Karpas-422 (cell line): ENCODE data around the gene PDE3A. TPM values are rescaled to one million over a fixed set of nuclear protein-coding genes. Genes with fewer than 3 reads are reported as not detected.

Experiments
- DNase-seq: peaks from one replicate; pipeline ENCODE4 v3.0.0-alpha.2; 2015
- H2AFZ ChIP-seq: fragments of 200-600 bp; sonication (generic); 2 replicates; pipeline ENCODE4 v1.6.1; 2014; ENCODE audit warnings: antibody characterized with exemption, low read length, mixed read lengths
- H3K27ac ChIP-seq: fragments of 200-600 bp; sonication (generic); 2 replicates; pipeline ENCODE4 v1.5.1; 2014; ENCODE audit warnings: mild to moderate bottlenecking, low read length, moderate library complexity
- H3K27me3 ChIP-seq: fragments of 200-600 bp; sonication (generic); 2 replicates; pipeline ENCODE4 v1.6.1; 2014; ENCODE audit warnings: low read length, mixed read lengths
- H3K36me3 ChIP-seq: fragments of 200-600 bp; sonication (generic); 2 replicates; pipeline ENCODE4 v1.6.1; 2014; ENCODE audit warnings: low read length, mixed read lengths; ENCODE audit not compliant: insufficient read depth
- H3K4me1 ChIP-seq: fragments of 200-600 bp; sonication (generic); 2 replicates; pipeline ENCODE4 v1.6.1; 2014; ENCODE audit warnings: mild to moderate bottlenecking, low read length, mixed read lengths
- H3K4me2 ChIP-seq: fragments of 200-600 bp; sonication (generic); 2 replicates; pipeline ENCODE4 v1.6.1; 2014; ENCODE audit warnings: low read length, low read depth, mild to moderate bottlenecking; ENCODE audit not compliant: poor library complexity, severe bottlenecking
- H3K4me3 ChIP-seq: fragments of 200-600 bp; sonication (generic); 2 replicates; pipeline ENCODE4 v1.5.1; 2014; ENCODE audit warnings: mild to moderate bottlenecking, antibody characterized with exemption, low read length, mixed read lengths
- H3K79me2 ChIP-seq: fragments of 200-600 bp; sonication (generic); 2 replicates; pipeline ENCODE4 v1.6.1; 2014; ENCODE audit warnings: mild to moderate bottlenecking, low read length, mixed read lengths
- H3K9ac ChIP-seq: fragments of 200-600 bp; sonication (generic); 2 replicates; pipeline ENCODE4 v1.6.0; 2014; ENCODE audit warnings: low read length
- H3K9me2 ChIP-seq: fragments of 200-600 bp; sonication (generic), shearing (Covaris generic); replicated peaks from 2 replicates; pipeline ENCODE4 v1.6.0; 2014; ENCODE audit warnings: mild to moderate bottlenecking, low read length, moderate library complexity; ENCODE audit not compliant: insufficient read depth
- H3K9me3 ChIP-seq: fragments of 300-700, 200-600 bp; sonication (generic); 2 replicates; pipeline ENCODE4 v1.6.1; 2014; ENCODE audit warnings: low read length, mixed read lengths
- H4K20me1 ChIP-seq: fragments of 200-600 bp; sonication (generic); 2 replicates; pipeline ENCODE4 v1.6.1; 2014; ENCODE audit warnings: mild to moderate bottlenecking, antibody characterized with exemption, low read length, low read depth; ENCODE audit not compliant: insufficient read depth
- total RNA-seq: library from RNA; depleted of rRNA; stranded (reverse); fragments of >200 nt; shearing (Covaris generic); gene quantifications from 2 replicates; pipeline ENCODE4 v1.2.3, GENCODE V29; 2014; ENCODE audit warnings: low replicate concordance

PDE3A gene
- total RNA-seq, 1 experiment from 2014 or later: not detected

- H2AFZ ChIP-seq: no peak overlapping the region
- H3K9me3 ChIP-seq: no peaks in the 10 kb centered on the region
- no peak overlapping the region for H3K9ac ChIP-seq
- no peaks in the 10 kb centered on the region for H3K79me2 ChIP-seq
- H3K4me1 ChIP-seq: no peaks in the 10 kb centered on the region
- no peak overlapping the region for H3K4me3 ChIP-seq
- no peak overlapping the region for H3K27ac ChIP-seq
- no peak overlapping the region for H3K4me2 ChIP-seq
- H3K9me2 ChIP-seq: no peaks in the 10 kb centered on the region
- H4K20me1 ChIP-seq: no peaks in the 10 kb centered on the region
- no peaks in the 10 kb centered on the region for H3K36me3 ChIP-seq
- DNase-seq: no peak
- H3K27me3 ChIP-seq: no peaks in the 10 kb centered on the region
Measured at GRCh38 chr12:20493934-20494333, 125.6 kb downstream of the PDE3A start.

- no peak overlapping the region for H3K27ac ChIP-seq
- no peak overlapping the region for H2AFZ ChIP-seq
- H3K9me3 ChIP-seq: no peaks in the 10 kb centered on the region
- no peak for DNase-seq
- no peaks in the 10 kb centered on the region for H3K4me1 ChIP-seq
- no peak overlapping the region for H3K9ac ChIP-seq
- H3K4me2 ChIP-seq: no peak overlapping the region
- no peak overlapping the region for H3K4me3 ChIP-seq
- no peaks in the 10 kb centered on the region for H3K36me3 ChIP-seq
- no peaks in the 10 kb centered on the region for H4K20me1 ChIP-seq
- no peaks in the 10 kb centered on the region for H3K27me3 ChIP-seq
- H3K79me2 ChIP-seq: no peaks in the 10 kb centered on the region
- H3K9me2 ChIP-seq: no peaks in the 10 kb centered on the region
Measured at GRCh38 chr12:20494851-20495250, 126.5 kb downstream of the PDE3A start.

GRCh38 chr12:20495997-20496396 is 127.7 kb downstream of the PDE3A start:
- Histone ChIP-seq H3K9me3 (no peaks in the 10 kb centered on the region), H3K36me3 (no peaks in the 10 kb centered on the region), H3K9me2 (no peaks in the 10 kb centered on the region), H4K20me1 (no peaks in the 10 kb centered on the region), H3K4me2 (no peak overlapping the region), H3K27me3 (no peaks in the 10 kb centered on the region), H3K79me2 (no peaks in the 10 kb centered on the region), H2AFZ (no peak overlapping the region), H3K27ac (no peak overlapping the region), H3K4me1 (no peaks in the 10 kb centered on the region), H3K9ac (no peak overlapping the region), H3K4me3 (no peak overlapping the region)
- no peak for DNase-seq

GRCh38 chr12:20497707-20498106 is 129.4 kb downstream of the PDE3A start:
- no peaks in the 10 kb centered on the region for H4K20me1 ChIP-seq
- no peak overlapping the region for H3K27ac ChIP-seq
- H3K9ac ChIP-seq: no peak overlapping the region
- no peaks in the 10 kb centered on the region for H3K4me1 ChIP-seq
- no peaks in the 10 kb centered on the region for H3K9me3 ChIP-seq
- no peaks in the 10 kb centered on the region for H3K36me3 ChIP-seq
- DNase-seq: no peak
- no peaks in the 10 kb centered on the region for H3K27me3 ChIP-seq
- H3K79me2 ChIP-seq: no peaks in the 10 kb centered on the region
- no peak overlapping the region for H3K4me2 ChIP-seq
- H3K9me2 ChIP-seq: no peaks in the 10 kb centered on the region
- H3K4me3 ChIP-seq: no peak overlapping the region
- H2AFZ ChIP-seq: no peak overlapping the region

GRCh38 chr12:20501958-20502357 is 133.6 kb downstream of the PDE3A start:
- Histone ChIP-seq H3K36me3 (no peaks in the 10 kb centered on the region), H2AFZ (no peak overlapping the region), H3K4me2 (no peak overlapping the region), H3K4me1 (no peaks in the 10 kb centered on the region), H3K9me3 (no peaks in the 10 kb centered on the region), H3K4me3 (no peak overlapping the region), H4K20me1 (no peaks in the 10 kb centered on the region), H3K9me2 (no peaks in the 10 kb centered on the region), H3K27ac (no peak overlapping the region), H3K9ac (no peak overlapping the region), H3K79me2 (no peaks in the 10 kb centered on the region), H3K27me3 (no peaks in the 10 kb centered on the region)
- no peak for DNase-seq

- Histone ChIP-seq H3K27ac (no peak overlapping the region), H2AFZ (no peak overlapping the region), H3K4me3 (no peak overlapping the region), H3K9me3 (no peaks in the 10 kb centered on the region), H3K9ac (no peak overlapping the region), H3K9me2 (no peaks in the 10 kb centered on the region), H3K27me3 (no peaks in the 10 kb centered on the region), H3K4me1 (no peaks in the 10 kb centered on the region), H3K36me3 (no peaks in the 10 kb centered on the region), H4K20me1 (no peaks in the 10 kb centered on the region), H3K79me2 (no peaks in the 10 kb centered on the region), H3K4me2 (no peak overlapping the region)
- DNase-seq: no peak
Measured at GRCh38 chr12:20503858-20504257, 135.5 kb downstream of the PDE3A start.

- Histone ChIP-seq H3K27ac (no peak overlapping the region), H3K36me3 (no peaks in the 10 kb centered on the region), H3K9me3 (no peaks in the 10 kb centered on the region), H3K27me3 (no peaks in the 10 kb centered on the region), H3K9me2 (no peaks in the 10 kb centered on the region), H2AFZ (no peak overlapping the region), H3K9ac (no peak overlapping the region), H3K4me3 (no peak overlapping the region), H3K4me1 (no peaks in the 10 kb centered on the region), H3K4me2 (no peak overlapping the region), H4K20me1 (no peaks in the 10 kb centered on the region), H3K79me2 (no peaks in the 10 kb centered on the region)
- DNase-seq: no peak
Measured at GRCh38 chr12:20505056-20505455, 136.7 kb downstream of the PDE3A start.

GRCh38 chr12:20507056-20507455 is 138.7 kb downstream of the PDE3A start:
- Histone ChIP-seq H3K36me3 (no peaks in the 10 kb centered on the region), H3K4me2 (no peak overlapping the region), H3K27ac (no peak overlapping the region)

GRCh38 chr12:20507711-20508110 is 139.4 kb downstream of the PDE3A start:
- Histone ChIP-seq H3K27ac (no peak overlapping the region), H3K27me3 (no peaks in the 10 kb centered on the region), H3K9me3 (no peaks in the 10 kb centered on the region), H3K4me2 (no peak overlapping the region), H3K79me2 (no peaks in the 10 kb centered on the region), H4K20me1 (no peaks in the 10 kb centered on the region), H3K4me3 (no peak overlapping the region), H3K36me3 (no peaks in the 10 kb centered on the region), H3K9ac (no peak overlapping the region), H3K9me2 (no peaks in the 10 kb centered on the region), H2AFZ (no peak overlapping the region), H3K4me1 (no peaks in the 10 kb centered on the region)
- DNase-seq: no peak

More at GRCh38 chr12:20507056-20507455, 138.7 kb downstream of the PDE3A start:
- DNase-seq: no peak
- Histone ChIP-seq H3K9ac (no peak overlapping the region), H3K79me2 (no peaks in the 10 kb centered on the region), H3K4me1 (no peaks in the 10 kb centered on the region), H3K4me3 (no peak overlapping the region), H2AFZ (no peak overlapping the region), H3K9me2 (no peaks in the 10 kb centered on the region), H3K9me3 (no peaks in the 10 kb centered on the region), H4K20me1 (no peaks in the 10 kb centered on the region), H3K27me3 (no peaks in the 10 kb centered on the region)
